ENCODE results near the gene HIRA.

Gene HIRA

GRCh38 chr22:19451570-19451969 is 20.0 kb upstream of the HIRA start:
- TF ChIP-seq EZH2phosphoT487 (IDR thresholded peaks at IDR 0.05; ENCODE audit: low read depth) (no peak), CTCF (IDR thresholded peaks at IDR 0.05; ENCODE audit: low read depth, low read length) (no peak)
- Histone ChIP-seq H2AFZ (ENCODE audit: low read depth, low read length) (no peak overlapping the region), H3K27ac (ENCODE audit: low read length) (no peak overlapping the region), H3K27me3 (ENCODE audit: low read depth, low read length) (no peaks in the 10 kb centered on the region), H3K4me1 (ENCODE audit: low read length) (peaks cover 17% of the 10 kb centered on the region), H3K79me2 (ENCODE audit: low read length) (peaks cover 21% of the 10 kb centered on the region), H3K4me3 (ENCODE audit: low read length) (no peak overlapping the region), H3K9me3 (ENCODE audit: insufficient read depth, low read length) (no peaks in the 10 kb centered on the region), H3K9ac (ENCODE audit: low read length) (no peak overlapping the region), H3K36me3 (replicated peaks; ENCODE audit: low read depth, low read length) (peaks cover 46% of the 10 kb centered on the region), H3K4me2 (ENCODE audit: low read length) (no peak overlapping the region), H4K20me1 (ENCODE audit: insufficient read depth, low read length) (peaks cover 1% of the 10 kb centered on the region; the same call in 1 of the 2 replicates)

- Histone ChIP-seq H3K4me1 (ENCODE audit: low read length) (peaks cover 22% of the 10 kb centered on the region), H3K27ac (ENCODE audit: low read length) (no peak overlapping the region), H4K20me1 (ENCODE audit: insufficient read depth, low read length) (peaks cover 6% of the 10 kb centered on the region; the same call in 1 of the 2 replicates), H3K9ac (ENCODE audit: low read length) (no peak overlapping the region), H3K79me2 (ENCODE audit: low read length) (peaks cover 31% of the 10 kb centered on the region), H3K4me3 (ENCODE audit: low read length) (no peak overlapping the region), H3K9me3 (ENCODE audit: insufficient read depth, low read length) (no peaks in the 10 kb centered on the region), H3K4me2 (ENCODE audit: low read length) (no peak overlapping the region), H2AFZ (ENCODE audit: low read depth, low read length) (no peak overlapping the region), H3K27me3 (ENCODE audit: low read depth, low read length) (no peaks in the 10 kb centered on the region), H3K36me3 (replicated peaks; ENCODE audit: low read depth, low read length) (peaks cover 36% of the 10 kb centered on the region)
- TF ChIP-seq EZH2phosphoT487 (IDR thresholded peaks at IDR 0.05; ENCODE audit: low read depth) (no peak), CTCF (IDR thresholded peaks at IDR 0.05; ENCODE audit: low read depth, low read length) (no peak)
Measured at GRCh38 chr22:19450363-19451175, 19.0 kb upstream of the HIRA start.

GRCh38 chr22:19449422-19449767 is 17.9 kb upstream of the HIRA start:
- H3K9ac ChIP-seq (ENCODE audit: low read length) = no peak overlapping the region

More at GRCh38 chr22:19449422-19449767, 17.9 kb upstream of the HIRA start:
- Histone ChIP-seq H3K4me3 (ENCODE audit: low read length) (no peak overlapping the region), H3K4me1 (ENCODE audit: low read length) (peaks cover 22% of the 10 kb centered on the region), H3K79me2 (ENCODE audit: low read length) (peaks cover 42% of the 10 kb centered on the region), H3K9me3 (ENCODE audit: insufficient read depth, low read length) (no peaks in the 10 kb centered on the region), H4K20me1 (ENCODE audit: insufficient read depth, low read length) (peaks cover 14% of the 10 kb centered on the region; the same call in 1 of the 2 replicates), H3K27me3 (ENCODE audit: low read depth, low read length) (no peaks in the 10 kb centered on the region), H3K36me3 (replicated peaks; ENCODE audit: low read depth, low read length) (peaks cover 42% of the 10 kb centered on the region), H3K27ac (ENCODE audit: low read length) (peak overlapping the region; percentile 38), H3K4me2 (ENCODE audit: low read length) (peak overlapping the region; percentile 94), H2AFZ (ENCODE audit: low read depth, low read length) (no peak overlapping the region)
- no peak for TF ChIP-seq EZH2phosphoT487 (IDR thresholded peaks at IDR 0.05; ENCODE audit: low read depth)
- TF ChIP-seq CTCF (IDR thresholded peaks at IDR 0.05; ENCODE audit: low read depth, low read length) = no peak
